Sigmoid colon (tissue), 7 donors: ENCODE data around the gene MECR. TPM values are rescaled to one million over a fixed set of nuclear protein-coding genes. Genes with fewer than 3 reads are reported as not detected.

Experiments used
- DNase-seq: peaks from one replicate; pipeline ENCODE4 v3.0.0-alpha.2; 2019
- H3K27ac ChIP-seq, 4 donors: fragments of 200-600 bp; sonication (generic); one replicate each; pipeline ENCODE4 v1.5.1; 2016 to 2019; ENCODE audit warnings: mild to moderate bottlenecking in 1 of 4
- H3K27me3 ChIP-seq, 3 donors: fragments of 200-600 bp; sonication (generic); one replicate each; pipeline ENCODE4 v1.5.1; 2019; ENCODE audit warnings: mild to moderate bottlenecking in 1 of 3
- H3K36me3 ChIP-seq, 4 donors: fragments of 200-600 bp; sonication (generic); one replicate each; pipeline ENCODE4 v1.5.1; 2016 to 2019
- H3K4me1 ChIP-seq, 4 donors: fragments of 200-600 bp; sonication (generic); one replicate each; pipeline ENCODE4 v1.5.1; 2017 to 2019
- H3K4me3 ChIP-seq, 4 donors: fragments of 200-600 bp; sonication (generic); one replicate each; pipeline ENCODE4 v1.5.1; 2017 to 2019; ENCODE audit warnings: mild to moderate bottlenecking in 2 of 4, moderate library complexity in 1 of 4
- H3K9me3 ChIP-seq, 4 donors: fragments of 200-600 bp in 3 of 4; sonication (generic) in 3 of 4; one replicate each; pipeline versions ENCODE4 v1.5.1 to v1.6.1; 2013 to 2019
- EP300 ChIP-seq, 4 donors: sonication (generic); formaldehyde crosslinking; IDR thresholded peaks; one replicate each; pipeline ENCODE4 v1.6.1; 2017; ENCODE audit warnings: antibody characterized with exemption in 4 of 4
- POLR2A ChIP-seq, 2 donors: fragments of 450-650 bp; IDR thresholded peaks; one replicate each; pipeline ENCODE4 v1.6.1; 2016; ENCODE audit warnings: antibody characterized with exemption in 2 of 2, mild to moderate bottlenecking in 2 of 2, moderate library complexity in 2 of 2
- POLR2AphosphoS5 ChIP-seq, 4 donors: sonication (generic); formaldehyde crosslinking; IDR thresholded peaks; one replicate each; pipeline ENCODE4 v1.6.1; 2017; ENCODE audit warnings: antibody characterized with exemption in 4 of 4
- WGBS, 2 donors: extraction: QIAGEN DNeasy Blood & Tissue Kit; methylation state at CpG; one replicate each; pipeline ENCODE4 v1.1.7; 2013; 5-methylcytosine and 5-hydroxymethylcytosine counted together
- intact Hi-C: fragments of 100-400 bp; cut with DNase I; formaldehyde crosslinking; loops from one replicate; pipeline ENCODE4 v1.15.1; 2023
- polyA plus RNA-seq, 3 donors: library from polyadenylated mRNA; stranded (reverse); fragments of 200-250 nt; gene quantifications; one replicate each; pipeline ENCODE4 v1.2.3, GENCODE V29; 2013
- total RNA-seq, 4 donors: library from RNA; depleted of rRNA; stranded (reverse); fragments of >200 nt; gene quantifications; one replicate each; pipeline ENCODE4 v1.1.0, GENCODE V29; 2016
- TF ChIP-seq, protein P1 (sequence below), 4 experiments: fragments of 450-650 bp in 3 of 4; fragments of 200-600 bp in 1 of 4; IDR thresholded peaks; one replicate each; pipeline ENCODE4 v1.5.1; 2016 to 2019; ENCODE audit warnings: antibody characterized with exemption in 4 of 4, mild to moderate bottlenecking in 3 of 4, moderate library complexity in 2 of 4
- donor health status: healthy with polysubstance abuse.
- donor health status: Bipolar disorder and iron deficiency.
- donor health status: healthy.

The MECR gene
- total and polyA plus RNA-seq, 7 donors = 9.2 to 26.6 (median 17.1) TPM

DNA sequence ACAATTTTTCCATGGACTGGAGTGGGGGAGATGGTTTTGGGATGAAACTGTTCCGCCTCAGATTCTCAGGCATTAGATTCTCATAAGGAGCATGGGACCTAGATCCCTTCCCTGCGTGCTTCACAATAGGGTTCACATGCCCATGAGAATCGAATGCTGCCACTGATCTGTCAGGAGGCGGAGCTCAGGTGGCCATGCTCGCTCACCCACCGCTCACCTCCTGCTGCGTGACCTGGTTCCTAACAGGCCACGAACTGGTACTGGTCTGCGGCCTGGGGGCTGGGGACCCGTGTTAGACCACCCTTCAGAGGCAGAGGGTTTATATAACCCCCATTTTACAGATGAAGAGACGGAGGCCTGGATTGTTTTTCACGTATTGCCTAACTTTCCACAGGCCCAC is 32.7 kb downstream of the MECR start:
- peaks cover 0 to 31% (median 16%) of the 10 kb centered on the region in 4 donors for H3K4me1 ChIP-seq
- 91 to 94% methylated on average over 12 of the region's 12 CpGs for WGBS, 2 donors
- H3K9me3 ChIP-seq = no peaks in the 10 kb centered on the region
- intact Hi-C loops = no loop called here
- TF ChIP-seq, protein P1, sequence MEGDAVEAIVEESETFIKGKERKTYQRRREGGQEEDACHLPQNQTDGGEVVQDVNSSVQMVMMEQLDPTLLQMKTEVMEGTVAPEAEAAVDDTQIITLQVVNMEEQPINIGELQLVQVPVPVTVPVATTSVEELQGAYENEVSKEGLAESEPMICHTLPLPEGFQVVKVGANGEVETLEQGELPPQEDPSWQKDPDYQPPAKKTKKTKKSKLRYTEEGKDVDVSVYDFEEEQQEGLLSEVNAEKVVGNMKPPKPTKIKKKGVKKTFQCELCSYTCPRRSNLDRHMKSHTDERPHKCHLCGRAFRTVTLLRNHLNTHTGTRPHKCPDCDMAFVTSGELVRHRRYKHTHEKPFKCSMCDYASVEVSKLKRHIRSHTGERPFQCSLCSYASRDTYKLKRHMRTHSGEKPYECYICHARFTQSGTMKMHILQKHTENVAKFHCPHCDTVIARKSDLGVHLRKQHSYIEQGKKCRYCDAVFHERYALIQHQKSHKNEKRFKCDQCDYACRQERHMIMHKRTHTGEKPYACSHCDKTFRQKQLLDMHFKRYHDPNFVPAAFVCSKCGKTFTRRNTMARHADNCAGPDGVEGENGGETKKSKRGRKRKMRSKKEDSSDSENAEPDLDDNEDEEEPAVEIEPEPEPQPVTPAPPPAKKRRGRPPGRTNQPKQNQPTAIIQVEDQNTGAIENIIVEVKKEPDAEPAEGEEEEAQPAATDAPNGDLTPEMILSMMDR (IDR thresholded peaks at IDR 0.05) = no peak
- TF ChIP-seq POLR2A (IDR thresholded peaks at IDR 0.05) = no peak
- TF ChIP-seq EP300 (IDR thresholded peaks at IDR 0.05) = no peak
- no peak for TF ChIP-seq POLR2AphosphoS5 (IDR thresholded peaks at IDR 0.05)
- H3K4me3 ChIP-seq = no peak overlapping the region
- H3K27ac ChIP-seq = peak overlapping the region in 3 of 4 donors; percentile 33 to 64 (median 61)
- H3K36me3 ChIP-seq = peaks cover 0 to 61% (median 11%) of the 10 kb centered on the region in 4 donors
- peak; percentile 15 for DNase-seq
- H3K27me3 ChIP-seq = no peaks in the 10 kb centered on the region

DNA sequence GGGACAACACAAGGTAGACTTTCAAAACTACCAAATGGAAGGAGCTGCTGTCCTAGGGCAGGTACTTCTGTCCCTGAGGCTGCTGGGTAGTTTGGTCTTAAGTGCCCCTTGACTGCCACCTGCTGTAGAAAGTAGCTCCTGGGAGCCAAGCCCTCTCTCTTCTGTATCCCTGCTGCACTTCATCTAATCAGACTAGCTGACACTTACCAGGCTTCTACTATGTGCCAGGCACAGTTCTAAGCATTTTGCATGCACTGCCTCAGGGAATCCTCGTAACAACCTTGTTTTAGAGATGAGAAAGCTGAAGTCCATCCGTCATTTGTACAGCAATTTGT is 33.2 kb downstream of the MECR start:
- H3K9me3 ChIP-seq = no peaks in the 10 kb centered on the region
- no peaks in the 10 kb centered on the region for H3K27me3 ChIP-seq
- H3K4me1 ChIP-seq = peaks cover 0 to 28% (median 15%) of the 10 kb centered on the region in 4 donors
- 85 to 94% methylated on average over 2 of the region's 2 CpGs for WGBS, 2 donors
- H3K4me3 ChIP-seq = no peak overlapping the region
- H3K36me3 ChIP-seq = peaks cover 0 to 65% (median 11%) of the 10 kb centered on the region in 4 donors
- no peak for TF ChIP-seq POLR2A (IDR thresholded peaks at IDR 0.05)
- TF ChIP-seq, protein P1 (IDR thresholded peaks at IDR 0.05) = peak; percentile 8 to 38 (median 32)
- TF ChIP-seq POLR2AphosphoS5 (IDR thresholded peaks at IDR 0.05) = peak in 3 of 4 donors; percentile 44 to 73 (median 65)
- no peak for TF ChIP-seq EP300 (IDR thresholded peaks at IDR 0.05)
- peak overlapping the region in 3 of 4 donors; percentile 33 to 64 (median 61) for H3K27ac ChIP-seq
- DNase-seq = peak; percentile 69
- intact Hi-C loops = no loop called here

DNA sequence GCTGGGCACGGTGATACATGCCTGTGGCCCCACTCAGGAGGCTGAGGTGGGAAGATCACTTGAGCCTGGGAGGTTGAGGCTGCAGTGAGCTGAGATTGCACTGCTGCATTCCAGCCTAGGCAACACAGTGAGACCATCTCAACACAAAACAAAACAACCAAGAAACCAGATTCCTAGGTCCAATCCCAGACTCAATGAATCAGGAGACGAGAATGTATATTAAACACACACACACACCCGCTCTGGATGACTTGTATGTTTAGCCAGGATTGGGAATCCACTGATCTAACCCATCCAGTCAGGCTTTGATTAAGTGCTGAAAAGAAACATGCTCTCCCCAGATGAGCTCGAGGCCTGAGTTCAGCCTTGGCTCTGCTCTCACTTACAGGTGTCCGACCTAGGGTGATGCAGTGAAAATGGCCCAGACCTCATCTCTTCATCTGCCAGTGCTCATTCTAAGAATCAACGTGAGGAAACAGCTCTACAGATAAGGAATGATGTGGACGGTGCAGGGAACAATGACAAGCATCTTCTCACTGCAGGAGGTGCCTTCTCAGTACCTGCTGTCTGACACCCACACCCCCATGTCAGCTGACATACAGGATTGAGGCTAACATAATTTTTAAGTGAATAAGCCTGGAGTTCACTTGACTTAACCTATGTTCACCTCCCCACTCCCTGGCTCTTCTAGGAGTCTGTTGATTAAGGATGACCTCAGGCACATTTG is 33.7 kb downstream of the MECR start:
- intact Hi-C loops = no loop called here
- H3K36me3 ChIP-seq = peaks cover 0 to 66% (median 11%) of the 10 kb centered on the region in 4 donors
- H3K4me3 ChIP-seq = no peak overlapping the region
- TF ChIP-seq, protein P1 (IDR thresholded peaks at IDR 0.05) = no peak
- TF ChIP-seq POLR2A (IDR thresholded peaks at IDR 0.05) = no peak
- TF ChIP-seq EP300 (IDR thresholded peaks at IDR 0.05) = no peak
- TF ChIP-seq POLR2AphosphoS5 (IDR thresholded peaks at IDR 0.05) = no peak
- H3K4me1 ChIP-seq = peaks cover 0 to 23% (median 9%) of the 10 kb centered on the region in 4 donors
- no peaks in the 10 kb centered on the region for H3K9me3 ChIP-seq
- DNase-seq = peak; percentile 22
- 79 to 84% methylated on average over 7 of the region's 7 CpGs for whole genome bisulfite sequencing, 2 donors
- H3K27ac ChIP-seq = peak overlapping the region in 3 of 4 donors; percentile 33 to 64 (median 61)
- no peaks in the 10 kb centered on the region for H3K27me3 ChIP-seq

DNA sequence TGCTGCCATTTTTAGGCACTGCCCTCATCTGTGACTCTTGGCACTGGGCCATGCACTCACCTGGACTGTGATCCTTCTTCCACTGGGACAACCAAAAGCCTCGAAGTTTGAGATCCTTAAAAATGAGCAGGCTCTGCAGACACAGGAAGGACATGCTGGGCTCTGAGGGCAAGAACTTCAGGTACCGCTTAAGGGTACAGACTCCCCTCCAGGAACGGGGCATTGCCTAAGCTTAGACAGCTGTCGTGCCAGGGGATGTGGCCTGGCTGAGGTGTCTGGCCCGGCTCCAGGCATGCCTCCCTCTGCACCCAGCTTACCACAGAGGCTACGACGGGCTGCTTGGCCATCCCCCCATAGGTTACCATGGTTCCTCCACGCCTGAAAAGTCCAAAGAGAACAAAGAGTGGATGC is 34.8 kb downstream of the MECR start:
- Histone ChIP-seq H3K36me3 (peaks cover 0 to 56% (median 11%) of the 10 kb centered on the region in 4 donors), H3K27ac (no peak overlapping the region), H3K27me3 (no peaks in the 10 kb centered on the region), H3K9me3 (no peaks in the 10 kb centered on the region), H3K4me3 (no peak overlapping the region), H3K4me1 (peaks cover 0 to 22% (median 8%) of the 10 kb centered on the region in 4 donors)
- TF ChIP-seq POLR2AphosphoS5 (IDR thresholded peaks at IDR 0.05) (no peak), EP300 (IDR thresholded peaks at IDR 0.05) (no peak)
- intact Hi-C loops = no loop called here
- 67 to 73% methylated on average over 8 of the region's 8 CpGs for WGBS, 2 donors
- DNase-seq = peak; percentile 43

DNA sequence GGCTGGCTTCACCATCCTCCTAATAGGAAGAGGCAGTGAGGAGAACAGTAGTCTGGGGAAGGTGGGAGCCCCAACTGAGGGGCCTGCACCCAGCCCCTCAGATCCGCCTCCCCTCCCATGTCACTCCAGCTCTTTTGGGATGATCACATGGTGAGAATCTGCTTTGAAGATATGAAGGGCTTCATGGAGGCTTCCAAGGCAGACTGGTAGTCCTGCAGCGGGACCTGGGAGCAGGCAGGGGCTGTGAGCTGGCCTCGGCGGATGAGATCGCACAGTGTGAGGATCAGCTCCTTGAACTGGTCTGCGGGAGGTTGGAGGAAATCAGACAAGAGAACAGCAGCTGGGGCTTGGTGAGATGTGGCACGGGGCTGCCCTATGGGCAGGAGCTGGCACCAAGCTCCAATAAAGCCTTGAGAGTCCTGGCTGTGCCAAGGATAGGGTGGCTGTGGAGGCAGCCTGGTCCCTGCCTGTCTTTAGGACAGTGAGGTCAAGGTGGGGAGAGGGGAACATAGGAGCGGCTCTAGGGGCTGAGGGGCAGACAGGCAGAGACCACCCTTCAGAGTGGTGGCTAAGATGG is 36.8 kb downstream of the MECR start:
- Histone ChIP-seq H3K4me3 (no peak overlapping the region), H3K27ac (no peak overlapping the region), H3K4me1 (peaks cover 0 to 22% (median 8%) of the 10 kb centered on the region in 4 donors), H3K27me3 (no peaks in the 10 kb centered on the region), H3K36me3 (peaks cover 0 to 39% (median 2%) of the 10 kb centered on the region in 4 donors), H3K9me3 (no peaks in the 10 kb centered on the region)
- DNase-seq = peak; percentile 53
- 96 to 97% methylated on average over 8 of the region's 8 CpGs for WGBS, 2 donors
- intact Hi-C loops = no loop called here
- TF ChIP-seq EP300 (IDR thresholded peaks at IDR 0.05) = no peak
- TF ChIP-seq, protein P1 (IDR thresholded peaks at IDR 0.05) = no peak
- no peak for TF ChIP-seq POLR2A (IDR thresholded peaks at IDR 0.05)
- no peak for TF ChIP-seq POLR2AphosphoS5 (IDR thresholded peaks at IDR 0.05)
